ENCODE data around the gene NOTCH1.

NOTCH1 gene

DNA sequence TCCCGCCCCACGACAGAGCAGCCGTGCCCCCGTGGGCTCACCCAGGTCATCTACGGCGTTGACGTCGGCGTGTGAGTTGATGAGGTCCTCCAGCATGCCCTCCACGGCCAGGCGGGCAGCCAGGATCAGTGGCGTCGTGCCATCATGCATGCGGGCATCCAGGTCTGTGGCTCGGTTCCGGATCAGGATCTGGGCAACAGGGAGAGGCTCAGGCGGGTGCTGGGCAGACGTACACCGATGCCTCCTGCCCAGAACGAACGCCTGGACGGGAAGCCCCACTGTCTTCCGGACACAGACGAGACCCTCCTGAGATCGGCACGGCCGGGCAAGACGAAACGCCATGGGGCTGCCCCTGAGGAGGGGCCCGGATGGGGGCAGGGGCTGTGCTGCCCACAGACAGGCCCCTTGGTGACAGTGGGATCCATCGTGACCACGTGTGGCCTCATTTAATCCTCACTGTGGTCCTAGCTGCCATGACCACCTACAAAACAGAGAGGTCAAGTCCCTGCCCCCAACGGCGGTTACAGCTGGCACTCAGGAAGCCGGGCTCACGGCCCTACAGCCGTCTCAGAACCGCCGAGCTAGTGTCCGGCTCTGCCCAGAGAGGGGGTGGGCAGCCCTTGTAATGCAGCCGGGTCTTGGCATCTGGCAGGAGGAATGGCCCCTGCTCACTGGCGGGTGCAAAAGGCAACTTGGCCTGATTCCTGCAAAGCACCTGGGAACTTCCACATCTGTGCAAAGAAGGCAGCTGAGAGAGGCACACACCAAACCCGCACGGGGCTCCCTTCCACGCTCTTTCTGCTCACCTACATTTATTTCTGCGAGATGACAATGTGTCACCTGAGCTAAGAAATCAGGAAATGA is 46.5 kb downstream of the NOTCH1 start:
- DNase-seq: no peak

DNA sequence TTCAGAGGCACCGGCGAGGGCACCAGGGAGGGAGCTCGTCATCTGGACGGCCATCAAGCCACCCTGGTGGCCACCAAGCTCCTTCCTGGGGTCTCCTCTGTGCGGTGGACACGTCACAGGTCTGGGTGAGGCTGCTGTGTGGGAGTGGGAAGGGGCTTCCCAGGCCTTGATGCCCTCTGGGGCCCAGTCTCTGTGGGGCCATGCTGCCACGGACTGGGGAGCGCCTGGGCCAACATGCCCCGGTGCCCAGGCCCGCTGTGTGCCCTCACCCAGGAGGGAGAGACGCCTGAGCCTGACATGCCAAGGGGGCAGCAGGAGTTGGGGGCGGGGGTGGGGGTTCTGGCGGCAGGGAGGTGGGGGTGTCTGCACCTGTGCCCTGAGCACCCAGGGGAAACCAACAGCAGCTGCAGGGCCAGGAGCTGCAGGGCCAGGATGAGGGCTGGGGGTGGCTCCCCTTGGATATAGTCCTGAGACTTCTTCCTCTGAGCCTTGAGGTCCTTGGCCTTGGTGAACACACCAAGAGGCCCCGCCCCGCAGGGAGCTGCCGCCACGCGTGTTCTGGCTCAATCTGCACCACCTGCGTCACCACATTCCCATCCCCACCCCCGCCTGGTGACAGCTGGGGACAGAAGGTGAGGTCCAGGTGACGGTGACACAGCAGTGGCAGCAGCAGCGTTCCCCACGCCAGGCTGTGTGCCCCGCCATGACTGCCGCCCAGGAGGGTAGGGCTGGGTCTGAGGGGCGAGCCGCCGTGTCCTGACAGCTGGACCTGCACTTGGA is 47.7 kb downstream of the NOTCH1 start:
- DNase-seq: no peak

DNA sequence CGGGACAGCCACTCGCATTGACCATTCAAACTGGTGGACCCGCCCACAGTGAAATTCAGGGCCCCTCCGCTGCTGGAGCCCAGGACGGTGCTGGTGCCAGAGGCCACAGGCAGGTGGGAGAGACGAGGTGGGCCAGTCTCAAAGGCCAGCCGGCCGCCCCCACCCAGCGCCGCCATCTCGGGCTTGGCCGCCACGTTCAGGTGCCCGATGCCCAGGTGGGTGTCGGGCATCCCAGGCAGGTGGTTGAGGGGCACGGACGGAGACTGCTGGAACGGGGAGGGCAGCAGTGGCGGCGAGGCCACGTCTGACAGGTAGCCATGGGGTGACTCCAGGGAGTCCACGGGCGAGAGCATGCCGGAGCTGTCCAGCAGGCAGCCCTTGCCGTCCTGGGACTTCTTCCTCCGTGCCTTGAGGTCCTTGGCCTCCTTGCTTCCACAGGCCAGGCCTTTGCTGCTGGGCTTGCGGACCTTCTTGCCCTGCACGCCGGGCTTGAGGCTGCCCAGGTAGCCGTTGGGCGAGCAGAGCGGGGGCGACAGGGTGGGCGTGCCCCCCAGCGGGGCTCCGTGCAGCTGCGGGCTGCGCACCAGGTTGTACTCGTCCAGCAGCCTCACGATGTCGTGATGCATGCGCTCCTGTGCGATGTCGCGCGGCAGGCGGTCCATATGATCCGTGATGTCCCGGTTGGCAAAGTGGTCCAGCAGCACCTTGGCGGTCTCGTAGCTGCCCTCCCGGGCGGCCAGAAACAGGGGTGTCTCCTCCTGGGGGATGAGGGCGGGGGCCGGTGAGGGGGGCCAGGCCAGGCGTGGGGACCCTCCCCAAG is 48.8 kb downstream of the NOTCH1 start:
- DNase-seq: no peak

DNA sequence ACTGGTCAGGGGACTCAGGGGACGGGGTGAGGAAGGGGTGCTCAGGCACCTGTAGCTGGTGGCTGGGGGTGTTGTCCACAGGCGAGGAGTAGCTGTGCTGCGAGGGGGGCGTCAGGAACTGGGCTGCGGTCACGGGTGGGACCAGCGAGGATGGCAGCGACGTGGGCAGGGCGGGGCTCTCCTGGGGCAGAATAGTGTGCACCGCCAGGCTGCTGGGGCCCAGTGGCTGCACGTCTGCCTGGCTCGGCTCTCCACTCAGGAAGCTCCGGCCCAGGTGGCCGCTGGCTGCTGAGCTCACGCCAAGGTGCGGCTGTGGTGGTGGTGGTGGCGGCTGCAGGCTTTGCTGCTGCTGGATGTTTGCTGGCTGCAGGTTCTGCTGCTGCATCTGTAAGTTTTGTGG is 49.7 kb downstream of the NOTCH1 start:
- DNase-seq: no peak

DNA sequence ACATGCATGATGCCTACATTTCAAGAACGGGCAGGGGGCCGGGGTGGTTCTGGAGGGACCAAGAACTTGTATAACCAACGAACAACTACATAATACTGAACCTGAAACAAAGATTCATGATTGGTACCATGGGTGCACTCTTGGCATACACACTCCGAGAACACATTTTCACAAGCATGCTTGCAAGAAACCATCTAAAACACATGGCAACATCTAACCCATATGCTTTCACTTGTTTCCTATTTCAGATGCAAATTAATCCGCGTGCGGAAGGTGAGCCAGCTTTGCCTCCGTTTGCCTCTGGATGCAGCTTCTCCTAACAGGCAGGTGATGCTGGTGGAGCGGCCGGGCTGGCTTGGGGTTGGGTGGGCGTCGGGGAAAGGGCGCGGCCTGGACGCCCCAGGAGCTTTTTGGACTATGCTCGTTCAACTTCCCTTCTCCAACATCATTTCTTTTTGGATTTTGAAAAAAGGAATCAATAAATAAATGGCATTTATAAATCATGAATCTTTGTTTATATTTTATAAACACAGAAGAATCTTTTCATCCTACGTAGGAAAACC is 50.5 kb downstream of the NOTCH1 start:
- DNase-seq: no peak

DNA sequence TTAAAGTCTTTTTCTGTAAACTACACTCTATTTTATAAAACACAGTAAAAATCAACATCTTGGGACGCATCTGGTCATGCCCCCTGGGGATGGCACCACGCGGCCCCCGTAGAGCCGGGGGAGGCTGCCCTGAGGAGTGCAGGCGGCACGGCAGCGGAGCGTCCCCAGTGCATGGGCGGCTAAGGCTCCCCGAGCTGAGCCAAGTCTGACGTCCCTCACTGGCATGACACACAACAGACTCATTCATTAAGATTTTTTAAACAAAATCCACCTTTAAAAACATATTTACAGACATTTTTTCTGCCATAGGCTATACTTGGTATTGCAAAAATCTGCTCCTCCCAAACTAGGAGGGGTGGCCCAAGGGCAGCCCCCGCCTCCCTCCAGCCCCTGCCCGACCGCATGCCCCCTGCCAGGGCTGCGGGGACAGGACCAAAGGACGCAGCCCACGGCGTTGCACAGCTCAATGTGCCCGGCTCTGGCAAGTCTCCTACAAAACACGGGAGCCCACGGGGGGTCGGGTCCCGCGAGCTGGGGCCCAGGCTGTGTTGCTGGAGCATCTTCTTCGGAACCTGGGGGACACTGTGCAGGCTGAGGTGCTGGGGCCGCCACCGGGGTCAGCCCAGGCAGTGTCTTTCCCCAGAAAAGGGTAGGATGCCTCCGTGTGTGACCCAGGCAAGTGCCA is 51.2 kb downstream of the NOTCH1 start:
- no peak for DNase-seq

DNA sequence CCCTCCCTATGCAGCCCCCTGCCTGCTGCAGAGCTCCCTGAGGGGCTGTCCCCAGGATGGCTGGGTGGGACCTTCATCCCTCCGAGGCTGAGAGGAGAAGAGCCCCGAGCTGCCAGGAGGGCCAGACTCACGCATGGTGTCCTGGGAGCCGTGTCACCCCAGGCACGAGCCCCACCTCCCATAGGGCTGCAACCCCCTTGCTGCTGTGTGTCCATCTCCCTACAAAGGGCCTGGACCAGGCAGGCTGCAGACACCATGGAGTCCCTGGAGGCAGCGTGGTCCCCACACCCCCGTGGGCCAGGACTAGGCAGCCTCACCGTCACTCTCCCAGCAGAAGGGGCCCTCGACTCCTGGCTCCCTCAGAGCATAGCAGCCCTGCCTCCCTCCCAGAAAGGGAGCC is 51.8 kb downstream of the NOTCH1 start:
- DNase-seq: no peak

DNA sequence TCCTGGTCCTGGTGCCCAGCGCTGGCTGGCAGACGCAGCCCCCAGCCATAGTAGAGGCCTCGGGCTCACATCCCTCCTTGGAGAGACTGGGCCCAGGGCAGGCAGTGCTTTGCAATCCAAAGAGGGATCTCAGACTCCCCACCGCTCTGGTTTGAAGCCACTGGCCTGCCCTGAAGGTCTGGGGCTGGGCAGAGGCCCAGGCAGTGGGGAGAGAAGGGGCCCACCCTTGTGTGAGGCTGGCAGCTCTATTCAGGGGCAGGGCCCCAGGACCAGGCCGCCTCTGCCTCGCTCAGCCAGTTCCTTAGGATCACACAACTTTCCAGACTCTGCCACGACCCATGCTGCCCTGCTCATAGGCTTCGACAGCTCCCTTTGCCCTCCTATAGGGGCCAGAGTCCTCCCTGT is 52.3 kb downstream of the NOTCH1 start:
- DNase-seq: no peak

DNA sequence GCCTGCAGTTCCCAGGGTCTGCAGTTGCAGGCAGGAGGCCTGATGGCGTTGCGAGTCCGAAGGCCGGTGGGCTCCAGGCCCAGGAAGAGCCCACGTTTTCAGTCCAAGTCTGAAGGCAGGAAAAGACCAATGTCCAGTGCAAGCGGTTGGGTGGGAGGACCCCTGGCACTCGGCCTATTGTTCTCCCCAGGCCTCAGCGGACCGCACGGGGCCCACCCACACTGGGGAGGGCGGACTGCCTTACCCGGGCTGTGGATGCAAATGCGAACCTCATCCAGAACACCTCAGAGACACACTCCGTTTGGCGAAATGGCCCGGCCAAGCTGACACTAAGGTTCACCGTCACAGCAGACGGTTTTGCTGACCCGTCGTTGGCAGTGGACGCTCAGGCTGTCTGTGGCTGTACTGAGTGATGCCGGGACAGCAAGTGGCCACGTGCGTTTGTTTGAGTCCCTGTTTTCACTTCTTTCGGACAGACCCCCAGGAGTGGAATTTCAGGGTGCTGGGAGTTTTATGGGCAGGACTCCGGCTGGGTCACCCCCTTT is 52.8 kb downstream of the NOTCH1 start:
- DNase-seq: no peak

DNA sequence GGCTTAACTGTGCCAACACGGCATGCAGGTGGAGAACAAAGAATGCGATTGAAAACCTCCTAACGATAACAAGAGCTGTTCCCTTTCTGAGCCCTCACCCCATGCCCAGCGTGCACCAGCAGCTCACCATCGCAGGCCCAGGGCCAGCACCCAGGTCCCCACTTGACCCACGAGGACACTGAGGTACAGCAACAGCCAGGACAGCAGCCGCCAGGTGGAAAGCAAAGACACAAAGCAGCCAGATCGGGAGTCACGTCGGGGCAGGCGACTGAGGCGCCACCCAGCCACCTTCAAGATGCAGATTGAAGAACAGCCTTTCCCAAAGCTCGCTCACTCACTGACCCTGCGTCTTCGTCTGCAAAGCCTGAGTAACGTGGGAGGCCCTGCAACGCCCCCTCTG is 56.1 kb downstream of the NOTCH1 start:
- DNase-seq: no peak

DNA sequence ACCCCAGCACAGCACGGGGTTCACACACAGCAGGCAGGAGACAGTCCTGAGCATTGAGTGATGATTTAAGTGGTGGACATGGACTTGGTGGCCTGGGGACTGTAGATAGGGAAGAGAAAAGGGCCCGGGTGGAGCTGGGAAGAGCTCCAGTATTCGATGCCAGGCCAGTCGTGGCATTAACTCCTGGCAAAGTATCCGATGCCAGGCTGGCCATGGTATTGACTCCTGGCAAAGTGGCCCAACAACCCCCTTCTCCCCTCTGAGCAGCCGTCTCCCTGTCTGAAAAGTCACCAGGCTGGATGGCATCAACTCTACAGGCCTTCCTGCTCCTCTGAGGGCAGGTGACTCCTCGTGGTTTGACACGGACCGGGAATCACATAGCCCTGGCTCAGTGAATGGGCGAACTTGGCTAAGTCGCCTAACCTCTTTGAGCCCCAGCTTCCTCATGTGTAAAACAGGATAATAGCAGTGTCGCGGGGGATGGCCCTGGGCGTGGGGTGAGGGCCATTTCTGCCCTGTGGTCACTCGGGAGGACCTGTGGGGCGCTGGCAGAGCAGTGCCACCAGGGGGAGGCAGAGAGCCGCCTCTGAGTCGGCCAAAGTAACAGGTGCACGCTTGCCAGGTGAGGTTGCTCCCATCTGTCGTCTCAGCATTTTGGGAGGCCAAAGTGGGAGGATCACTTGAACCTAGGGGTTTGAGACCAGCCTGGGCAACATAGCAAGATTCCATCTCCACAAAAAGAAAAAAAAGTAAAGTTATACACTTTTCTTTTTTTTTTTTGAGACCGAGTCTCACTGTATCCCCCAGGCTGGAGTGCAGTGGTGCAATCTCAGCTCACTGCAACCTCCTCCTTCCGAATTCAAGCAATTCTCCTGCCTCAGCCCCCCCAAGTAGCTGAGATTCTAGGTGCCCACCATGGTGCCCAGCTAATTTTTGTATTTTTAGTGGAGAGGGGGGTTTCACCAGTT is 57.3 kb downstream of the NOTCH1 start:
- no peak for DNase-seq

DNA sequence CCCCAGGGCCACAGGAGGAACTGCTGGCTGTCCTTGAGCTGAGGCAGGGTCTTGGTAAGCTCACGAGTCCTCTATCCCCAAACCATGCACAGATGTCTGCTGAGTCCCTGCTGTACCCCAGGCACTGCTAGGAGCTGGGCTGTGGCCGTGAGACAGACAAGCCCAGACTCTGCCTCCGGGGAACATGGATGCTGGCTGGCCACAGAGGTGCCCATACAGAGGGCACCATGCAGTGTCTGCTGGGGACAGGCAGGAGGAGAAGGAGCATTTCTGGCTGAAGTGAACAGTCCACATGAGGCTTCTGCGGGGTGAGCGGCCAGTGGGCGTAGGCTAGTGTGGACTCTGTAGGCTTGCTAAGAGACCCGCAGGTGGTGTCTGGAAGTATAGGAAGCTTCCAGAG is 58.2 kb downstream of the NOTCH1 start:
- DNase-seq: no peak

DNA sequence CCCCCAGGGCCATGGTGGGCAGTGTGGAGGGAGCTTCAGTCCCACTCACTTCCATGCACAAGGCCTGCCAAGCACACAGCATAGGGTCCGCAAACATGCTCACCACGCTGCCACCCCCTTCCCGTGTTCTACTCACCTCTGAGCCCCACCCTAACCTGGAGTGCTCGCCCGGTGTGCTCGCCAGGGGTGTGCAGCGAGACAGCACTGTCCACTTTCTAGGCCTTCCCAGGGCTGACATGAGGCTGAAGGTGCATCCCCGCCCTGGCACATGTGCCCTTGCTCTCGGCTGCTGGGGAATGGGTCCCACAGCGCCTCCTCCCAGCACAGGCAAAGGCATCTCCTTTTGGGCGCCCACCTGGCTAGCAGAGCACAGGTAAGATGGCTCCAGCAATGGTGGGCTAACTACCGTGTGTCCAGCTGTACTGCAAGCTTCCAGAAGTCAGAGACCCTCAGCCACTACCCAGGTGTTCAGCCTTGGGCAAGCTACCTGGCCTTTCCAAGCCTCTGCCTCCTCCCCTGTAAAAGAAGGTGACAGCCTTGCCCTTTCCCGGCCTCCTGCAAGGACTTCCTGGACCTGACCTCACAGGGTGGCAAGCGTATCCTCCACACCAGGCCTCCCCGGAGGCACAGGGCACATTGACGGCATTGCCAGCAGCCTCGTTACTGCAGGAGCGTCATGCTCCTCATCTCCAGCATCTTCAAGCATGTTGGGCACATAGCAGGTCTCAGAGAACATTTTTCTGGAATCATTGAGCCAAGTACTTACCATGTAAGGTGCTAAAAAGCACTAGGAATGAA is 58.8 kb downstream of the NOTCH1 start:
- DNase-seq: no peak

DNA sequence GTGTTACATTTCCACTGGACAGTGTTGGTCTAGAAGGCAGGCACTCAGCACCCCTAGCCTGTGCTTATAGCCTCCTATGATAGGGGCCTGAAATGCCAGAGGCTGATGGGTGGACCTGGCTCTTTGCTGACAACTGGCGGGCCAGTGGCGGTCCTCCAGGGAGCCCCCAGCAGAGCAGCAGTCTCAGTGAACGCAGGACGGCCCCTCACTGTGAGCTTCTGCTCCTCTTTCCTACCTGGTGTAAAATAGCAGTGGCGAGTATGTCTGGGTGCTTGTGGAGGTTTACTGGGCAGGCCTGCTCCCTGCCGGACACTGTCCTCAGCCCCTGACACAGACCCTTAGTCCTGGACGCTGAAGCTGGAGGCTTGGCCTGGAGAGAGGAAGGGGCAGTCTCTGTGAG is 59.7 kb downstream of the NOTCH1 start:
- no peak for DNase-seq

DNA sequence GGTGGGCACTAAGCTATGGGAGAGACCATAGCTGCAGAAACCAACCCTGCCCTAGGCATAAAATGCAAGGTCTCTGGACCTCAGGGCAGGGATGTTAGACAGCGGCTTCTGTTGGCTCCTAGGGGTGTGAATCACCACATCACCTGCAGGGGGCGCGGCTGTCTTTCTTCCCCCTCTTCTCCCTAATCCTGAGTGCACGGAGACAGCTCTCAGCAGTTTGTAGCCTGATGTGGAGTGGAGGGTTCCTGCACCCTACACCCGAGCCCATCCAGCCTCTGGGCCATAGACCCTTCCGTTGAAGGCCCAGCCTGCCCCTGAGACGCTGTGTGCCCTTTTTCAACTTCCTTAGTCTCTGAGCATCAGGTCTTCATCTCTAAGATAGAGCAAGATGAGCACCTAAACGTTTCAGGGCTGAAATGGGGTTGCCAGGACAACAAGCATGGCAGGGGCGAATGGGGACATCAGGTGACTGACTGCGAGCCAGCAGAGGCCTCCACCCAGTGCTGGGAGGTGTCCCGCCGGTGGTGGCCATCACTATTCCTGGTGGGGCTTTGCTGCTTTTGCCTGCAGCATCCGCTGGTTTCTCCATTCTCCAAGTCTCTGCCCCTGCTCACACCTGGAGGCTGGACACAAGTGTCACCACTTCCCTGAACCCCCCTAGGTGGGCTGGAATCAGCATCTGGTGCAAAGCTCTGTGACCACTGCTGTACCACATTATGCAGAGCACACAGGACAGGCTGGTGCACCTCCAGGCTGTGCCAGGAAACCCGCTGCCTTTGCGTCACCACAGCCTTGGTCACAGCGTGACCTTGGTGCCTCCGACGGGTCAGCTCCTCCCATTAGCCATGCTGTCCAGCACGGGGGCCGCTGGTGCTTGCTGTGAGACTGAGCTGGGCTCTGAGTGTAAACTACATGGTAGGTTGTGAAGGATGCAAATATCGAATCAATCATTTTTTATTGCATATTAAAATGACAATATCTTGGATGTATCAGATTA is 60.5 kb downstream of the NOTCH1 start:
- DNase-seq: peak; percentile 18

DNA sequence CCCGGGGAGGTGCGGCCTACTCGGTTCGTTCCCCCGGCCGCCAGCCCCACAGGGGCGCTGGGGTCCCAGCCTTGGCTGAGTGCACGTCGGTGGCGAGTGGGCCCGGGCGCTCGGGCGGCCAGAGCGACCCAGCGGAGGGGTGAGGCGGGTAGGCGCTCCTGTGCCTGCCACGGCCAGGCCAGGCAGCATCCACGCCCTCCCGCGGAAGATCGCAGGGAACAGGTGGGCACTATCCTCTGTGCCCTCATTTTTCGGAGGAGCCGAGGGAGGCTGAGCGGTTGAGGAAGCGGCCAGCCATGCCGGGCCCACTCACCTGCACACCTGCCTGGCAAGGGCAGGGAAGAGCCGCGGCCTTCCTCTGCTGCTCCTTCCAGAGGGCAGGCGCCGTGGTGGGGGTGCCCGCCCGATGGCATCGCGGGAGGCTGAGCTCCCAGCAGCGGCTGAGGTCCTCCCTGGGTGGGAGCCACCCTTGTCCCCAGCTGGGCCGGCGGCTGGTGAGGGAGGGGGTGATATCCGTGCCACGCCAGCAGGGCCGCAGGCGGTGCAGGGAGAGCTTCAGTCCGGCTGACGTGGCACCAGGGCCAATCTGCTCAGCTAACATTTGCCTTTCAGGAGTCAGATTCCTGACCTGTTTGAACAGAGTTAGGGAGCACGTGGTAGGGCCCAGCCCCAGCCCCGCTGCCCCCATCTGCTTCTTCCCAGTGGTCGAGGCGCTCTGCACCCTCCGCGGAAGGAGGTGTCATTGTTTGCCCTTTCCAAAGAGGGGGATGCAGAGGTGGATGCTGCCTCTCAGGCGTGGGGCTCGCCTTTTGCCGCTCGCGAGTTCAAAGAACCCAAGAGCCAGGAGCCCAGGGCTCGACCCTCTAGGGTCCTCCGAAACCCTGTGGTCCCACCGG is 61.4 kb downstream of the NOTCH1 start:
- no peak for DNase-seq

DNA sequence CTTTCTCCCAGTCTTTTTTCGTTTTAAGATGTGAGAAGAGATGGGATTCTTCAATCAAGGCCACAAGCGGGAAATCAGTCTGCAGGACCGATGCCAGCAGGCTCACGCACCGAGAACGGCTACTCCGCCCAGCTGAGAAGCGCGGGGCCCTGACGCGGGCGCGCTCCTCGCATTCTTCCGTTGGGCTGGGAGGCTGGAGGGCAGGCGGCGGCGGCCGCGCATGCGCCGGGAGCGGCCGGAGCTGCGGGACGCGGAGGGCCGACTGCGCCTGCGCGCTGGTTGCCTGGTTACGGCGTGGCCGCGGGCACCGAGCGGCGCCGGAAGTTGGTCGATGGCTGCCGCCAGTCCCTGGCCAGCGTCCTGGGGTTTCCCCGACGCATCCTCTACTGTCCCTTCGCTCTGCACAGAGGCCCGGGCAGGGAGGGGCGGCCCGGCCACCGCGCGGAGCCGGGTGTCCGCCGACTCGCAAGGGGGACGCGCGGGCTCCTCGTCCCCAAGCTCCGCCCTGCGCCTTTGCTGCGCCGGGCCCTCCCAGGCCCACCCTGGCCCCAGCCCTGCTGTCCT is 62.2 kb downstream of the NOTCH1 start:
- DNase-seq: peak; percentile 29

Measured in NCI-H446 treated with DMSO at 0.1 percent for 48 hours (cell line).